Embryonic facial prominence (tissue), 1 donor: ENCODE results near the gene STRN3.
"Not testable (repeated sequence)": the region's sequence is repeated elsewhere in the genome, so short reads cannot be mapped to it uniquely, and the experiment has no call there.

ENCODE experiments used
- DNase-seq: peaks from one replicate; pipeline ENCODE4 v3.0.0-alpha.2; 2016; ENCODE audit errors: extremely low spot score

The STRN3 gene

DNA sequence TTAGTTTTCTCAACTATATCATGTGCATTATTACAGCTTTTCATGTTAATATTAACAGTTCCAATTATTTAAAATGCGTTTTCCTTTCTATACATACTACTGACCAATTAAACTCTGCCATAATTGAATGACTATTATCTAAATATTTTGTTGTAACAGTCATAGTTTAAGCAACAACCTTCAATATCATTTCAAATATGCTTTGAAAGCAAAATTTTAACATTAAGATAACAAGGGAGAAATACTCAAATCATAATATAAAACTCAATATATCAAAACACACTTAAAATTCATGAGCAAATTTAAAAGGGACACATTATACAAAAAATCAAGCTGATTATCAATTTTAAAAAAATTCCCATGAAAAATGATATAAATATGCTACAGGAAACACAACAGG lies 111.4 kb downstream of the STRN3 start:
- DNase-seq: no peak

DNA sequence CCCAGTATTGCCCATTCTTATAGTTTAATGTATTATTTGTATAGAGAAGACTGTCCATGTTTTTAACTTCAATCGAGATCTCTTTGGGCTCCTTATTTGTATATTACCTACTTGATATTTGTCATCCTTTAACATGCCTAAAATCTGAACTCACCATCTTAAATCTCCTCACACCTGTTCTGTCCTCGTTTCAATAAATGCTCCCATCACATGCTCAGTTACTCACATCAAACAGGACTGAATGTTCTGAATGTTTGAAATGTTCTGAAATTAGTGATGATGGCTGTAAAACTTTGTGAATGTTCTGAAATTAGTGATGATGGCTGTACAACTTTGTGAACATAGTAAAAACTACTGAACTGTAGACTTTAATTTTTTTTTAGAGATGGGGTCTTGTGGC lies 117.4 kb downstream of the STRN3 start:
- DNase-seq: no peak

DNA sequence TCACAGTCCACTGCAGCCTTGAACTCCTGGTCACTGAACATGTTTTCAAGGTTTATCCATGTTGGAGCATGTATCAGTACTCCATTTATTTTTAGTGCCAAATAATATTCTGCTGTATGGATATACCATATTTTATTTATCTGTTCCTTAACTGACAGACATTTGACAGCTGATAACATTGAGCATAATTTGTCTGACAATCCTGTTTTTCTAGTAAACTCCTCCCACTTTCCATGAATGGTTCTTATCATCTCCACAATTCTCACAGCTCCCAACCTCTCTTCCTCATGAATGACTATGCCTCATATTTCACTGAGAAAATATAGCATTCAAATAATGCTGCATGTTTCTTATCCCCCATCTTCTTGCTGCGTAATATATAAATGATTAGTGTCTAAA lies 118.5 kb downstream of the STRN3 start:
- no peak for DNase-seq

DNA sequence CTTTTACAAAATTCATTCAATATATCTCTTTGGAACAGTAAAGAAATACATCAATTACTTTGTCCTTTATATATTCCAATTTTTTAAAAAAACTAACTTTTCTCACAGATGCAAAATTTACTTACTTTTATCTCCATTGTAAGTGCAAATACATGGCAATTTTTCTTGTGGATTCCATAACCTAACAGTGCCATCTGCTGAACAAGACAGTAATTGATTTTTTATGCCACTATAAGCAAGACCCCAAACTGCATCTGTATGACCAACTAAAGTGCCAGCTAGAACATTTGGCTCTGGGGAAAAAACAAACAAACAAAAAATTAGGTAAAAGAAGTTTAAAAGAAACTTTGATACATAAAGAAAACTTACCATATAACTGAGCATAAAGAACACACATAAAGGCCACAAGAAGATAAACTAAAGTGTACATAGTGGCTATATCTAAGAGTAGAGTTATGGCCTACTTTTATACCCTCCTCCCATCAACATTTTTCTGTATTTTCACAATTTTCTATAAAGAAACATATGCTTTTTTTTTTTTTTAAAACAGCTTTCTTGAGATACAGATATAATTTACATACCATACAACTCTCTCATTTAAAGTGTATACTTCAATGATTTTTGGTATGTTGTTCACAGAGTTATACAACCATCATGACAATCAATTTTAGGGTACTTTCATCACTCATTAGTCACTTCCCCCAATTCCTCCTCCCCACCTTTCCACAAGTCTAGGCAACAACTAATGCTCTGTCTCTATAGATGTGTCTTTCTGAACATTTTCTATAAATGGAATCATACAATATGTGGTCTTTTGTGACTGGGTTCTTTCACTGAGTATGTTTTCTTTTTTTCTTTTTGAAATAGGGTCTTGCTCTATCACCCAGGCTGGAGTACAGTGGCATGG lies 119.2 kb downstream of the STRN3 start:
- no peak for DNase-seq

DNA sequence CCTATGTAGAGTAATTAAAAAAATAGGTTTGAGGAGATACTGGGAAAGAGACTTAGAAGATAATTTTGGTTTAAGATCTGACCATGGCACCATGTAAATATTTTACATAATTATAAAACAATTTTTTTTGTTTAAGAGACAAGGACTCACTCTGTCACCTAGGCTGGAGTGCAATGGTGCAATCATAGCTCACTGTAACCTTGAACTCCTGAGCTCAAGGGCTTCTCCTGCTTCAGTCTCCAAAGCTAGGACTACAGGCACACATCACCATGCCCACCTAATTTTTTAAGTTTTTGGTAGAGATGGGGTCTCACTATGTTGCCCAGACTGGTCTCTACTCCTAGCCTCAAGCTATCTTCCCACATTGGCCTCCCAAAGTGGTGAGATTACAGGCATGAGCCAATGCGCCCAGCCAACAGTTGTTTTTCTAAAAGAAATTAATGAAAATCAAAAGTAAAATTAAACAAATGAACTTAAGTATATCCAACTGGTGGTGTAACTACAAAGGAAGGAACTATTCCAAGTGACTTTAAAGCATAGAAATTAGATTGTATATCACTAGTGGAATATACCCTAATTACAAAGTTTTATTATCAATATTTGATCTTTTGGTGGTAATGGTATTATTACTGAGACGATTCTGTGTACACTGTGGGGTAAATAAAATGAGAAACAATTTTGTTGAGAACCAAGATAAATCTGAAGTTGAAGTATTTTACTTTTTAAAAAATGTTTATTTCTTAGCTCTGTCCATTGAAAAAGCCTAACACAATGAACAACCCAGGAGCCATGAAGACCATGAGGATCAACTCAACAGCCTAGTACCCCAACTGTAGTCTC lies 122.7 kb downstream of the STRN3 start:
- no peak for DNase-seq

DNA sequence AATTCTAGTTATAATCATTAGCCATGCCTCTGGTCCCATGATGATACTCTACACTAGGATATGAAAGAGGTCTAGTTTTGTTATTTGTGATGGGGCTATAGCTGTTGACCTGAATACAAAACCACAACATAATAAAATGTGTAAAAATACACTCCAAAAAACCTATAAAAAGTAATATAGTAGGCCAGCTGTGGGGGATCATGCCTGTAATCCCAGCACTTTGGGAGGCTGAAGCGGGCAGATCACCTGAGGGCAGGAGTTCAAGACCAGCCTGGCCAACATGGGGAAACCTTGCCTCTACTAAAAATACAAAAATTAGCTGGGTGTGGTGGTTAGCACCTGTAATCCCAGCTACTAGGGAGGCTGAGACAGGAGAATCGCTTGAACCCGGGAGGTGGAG lies 129.1 kb downstream of the STRN3 start:
- DNase-seq: not testable (repeated sequence)

DNA sequence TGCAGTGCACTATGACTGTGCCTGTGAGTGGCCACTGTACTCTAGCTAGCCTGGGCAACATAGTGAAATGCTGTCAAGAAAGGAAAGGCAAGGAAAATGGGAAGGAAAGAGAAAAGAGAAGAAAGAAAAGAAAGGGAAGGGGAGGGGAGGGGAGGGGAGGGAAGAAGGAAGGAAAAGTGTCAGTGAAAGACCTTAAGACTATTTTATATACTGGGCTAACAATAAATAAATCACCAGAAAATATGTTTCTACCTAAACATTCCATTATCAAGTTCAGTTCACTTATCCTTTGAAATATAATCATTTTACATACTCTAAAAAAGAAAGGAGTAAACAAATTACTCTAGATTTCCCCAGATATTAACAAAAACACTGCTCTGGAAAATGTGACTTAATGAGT lies 129.7 kb downstream of the STRN3 start:
- no peak for DNase-seq

DNA sequence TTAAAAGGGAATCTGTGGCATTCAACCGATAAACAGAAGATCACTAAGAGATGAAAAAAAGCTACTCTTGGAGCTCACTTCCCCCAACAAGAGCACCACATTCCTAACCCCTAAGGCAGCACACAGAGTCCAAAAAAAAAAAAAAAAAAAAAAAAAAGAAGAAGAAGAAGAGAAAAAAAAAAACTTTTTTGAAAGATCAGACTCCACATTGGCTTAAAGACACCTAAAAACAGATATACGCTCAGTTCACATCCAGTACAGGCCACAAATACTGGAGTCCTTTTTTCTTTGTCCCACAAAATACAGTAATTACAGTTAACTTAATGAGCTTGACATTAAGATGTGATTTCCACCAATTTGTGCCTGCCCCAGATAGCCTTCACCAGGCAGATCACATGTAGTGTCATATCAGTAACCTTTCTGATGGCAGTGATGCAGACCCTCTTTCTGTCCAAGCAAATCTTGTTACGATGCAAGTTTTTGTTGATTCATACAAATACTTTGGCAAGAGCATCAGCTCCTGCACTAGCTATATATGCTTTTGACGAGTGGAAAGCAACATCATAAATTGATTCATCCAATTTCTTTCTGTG lies 131.2 kb downstream of the STRN3 start:
- no peak for DNase-seq

DNA sequence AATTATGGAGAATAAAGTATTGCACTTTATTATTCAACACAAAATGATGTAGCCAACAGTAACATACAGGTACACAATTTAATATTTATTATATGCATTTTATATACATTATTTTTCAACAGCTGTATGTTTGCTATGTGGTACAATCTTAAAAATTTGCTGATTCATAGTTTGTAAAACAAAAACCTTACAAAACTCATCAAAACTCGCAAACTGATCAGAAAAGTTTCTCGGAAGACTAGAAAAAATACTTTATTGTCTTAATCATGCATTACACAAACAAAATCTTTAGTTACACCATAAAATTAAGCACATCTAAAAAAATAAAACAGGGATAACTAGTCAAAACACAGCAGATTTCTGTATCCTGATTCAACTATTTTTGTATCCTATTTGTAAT lies 132.4 kb downstream of the STRN3 start:
- DNase-seq: no peak

DNA sequence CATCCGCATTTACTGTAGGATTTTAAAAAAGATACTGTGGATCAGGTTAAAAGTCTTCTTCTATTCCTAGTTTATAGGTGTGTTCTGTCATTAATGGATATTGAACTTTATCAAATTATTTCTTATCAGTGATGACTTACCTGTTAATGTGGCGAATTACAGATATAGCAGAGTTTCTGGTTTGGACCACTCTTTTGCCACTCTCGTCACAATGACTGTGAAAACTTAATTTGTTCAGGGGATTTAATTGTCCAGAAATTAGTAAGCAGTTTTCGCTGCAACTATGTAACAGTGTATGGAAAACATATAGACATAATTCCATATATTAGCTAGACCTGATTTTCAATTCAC lies 137.0 kb downstream of the STRN3 start:
- DNase-seq: no peak

DNA sequence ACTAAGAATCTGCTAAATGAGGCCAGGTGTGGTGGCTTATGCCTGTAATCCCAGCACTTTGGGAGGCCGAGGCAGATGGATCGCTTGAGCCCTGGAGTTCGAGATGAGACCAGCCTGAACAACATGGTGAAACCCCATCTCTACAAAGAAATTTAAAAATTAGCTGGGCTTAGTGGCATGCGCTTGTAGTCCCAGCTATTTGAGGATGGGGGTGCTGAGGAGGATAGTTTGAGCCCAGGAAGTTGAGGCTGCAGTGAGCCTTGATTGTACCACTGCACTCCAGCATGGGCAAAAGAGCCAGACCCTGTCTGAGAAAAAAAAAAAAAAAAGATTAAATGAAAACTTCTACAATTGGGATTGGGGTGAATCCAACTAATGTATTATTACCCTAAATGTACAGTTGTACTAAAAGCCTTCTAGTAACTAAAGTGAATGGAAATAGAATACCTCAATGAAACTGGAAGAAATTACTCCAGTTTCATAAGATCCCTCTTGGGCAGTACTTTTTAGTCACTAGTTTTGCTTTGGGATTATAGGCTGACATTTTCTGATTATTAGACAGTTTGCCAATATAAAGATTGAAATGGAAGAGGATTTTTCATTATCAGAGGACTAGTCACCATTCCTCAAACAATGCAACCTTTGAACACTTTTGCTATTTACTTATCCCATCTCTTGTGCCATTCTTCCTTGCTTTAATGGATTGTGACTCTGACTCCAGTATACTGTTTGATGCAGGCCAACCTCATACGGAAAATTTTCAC lies 137.5 kb downstream of the STRN3 start:
- no peak for DNase-seq

DNA sequence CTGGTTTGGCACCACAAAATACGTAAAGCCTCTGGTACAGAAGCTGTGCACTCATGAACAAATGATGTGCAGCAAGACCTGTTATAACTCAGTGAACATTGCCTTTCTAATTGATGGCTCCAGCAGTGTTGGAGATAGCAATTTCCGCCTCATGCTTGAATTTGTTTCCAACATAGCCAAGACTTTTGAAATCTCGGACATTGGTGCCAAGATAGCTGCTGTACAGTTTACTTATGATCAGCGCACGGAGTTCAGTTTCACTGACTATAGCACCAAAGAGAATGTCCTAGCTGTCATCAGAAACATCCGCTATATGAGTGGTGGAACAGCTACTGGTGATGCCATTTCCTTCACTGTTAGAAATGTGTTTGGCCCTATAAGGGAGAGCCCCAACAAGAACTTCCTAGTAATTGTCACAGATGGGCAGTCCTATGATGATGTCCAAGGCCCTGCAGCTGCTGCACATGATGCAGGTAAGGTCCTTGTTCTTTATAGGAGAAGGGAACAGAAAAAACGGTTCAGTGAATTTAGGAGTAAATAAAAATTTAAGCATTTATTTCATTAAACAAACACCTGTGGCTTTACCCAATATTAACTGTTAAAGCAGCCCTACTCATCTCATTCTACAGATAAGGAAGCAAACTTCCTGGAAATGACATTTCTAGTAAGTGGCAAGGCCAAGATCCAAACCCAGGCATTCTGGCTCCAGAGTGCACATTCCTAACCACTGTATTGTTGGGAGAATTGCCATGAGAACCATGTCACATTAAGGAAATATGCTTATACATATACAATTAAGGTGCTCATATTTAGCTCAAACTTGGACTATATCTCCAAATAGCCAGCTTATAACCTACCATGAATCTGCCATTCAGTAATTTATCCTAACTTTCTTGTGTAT lies 140.1 kb downstream of the STRN3 start:
- DNase-seq: no peak

DNA sequence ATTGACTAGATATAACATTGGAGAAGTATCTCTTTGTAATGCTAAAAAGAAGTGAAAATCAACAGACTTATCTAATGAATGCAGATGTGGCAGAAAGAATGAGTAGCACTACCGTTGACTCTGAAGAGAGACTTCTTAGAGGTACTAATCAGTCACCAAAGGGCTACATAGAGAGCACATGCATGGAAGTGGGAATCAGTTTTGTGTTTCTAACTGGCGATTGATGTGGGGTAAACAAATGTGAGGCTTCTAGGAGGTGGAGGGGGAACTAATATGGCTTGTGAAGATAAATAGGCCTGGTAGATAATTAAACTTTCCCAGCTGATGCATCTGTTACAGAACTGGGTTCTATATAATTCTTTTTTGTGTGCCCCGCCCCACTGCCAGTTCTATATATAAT lies 141.3 kb downstream of the STRN3 start:
- DNase-seq: no peak

DNA sequence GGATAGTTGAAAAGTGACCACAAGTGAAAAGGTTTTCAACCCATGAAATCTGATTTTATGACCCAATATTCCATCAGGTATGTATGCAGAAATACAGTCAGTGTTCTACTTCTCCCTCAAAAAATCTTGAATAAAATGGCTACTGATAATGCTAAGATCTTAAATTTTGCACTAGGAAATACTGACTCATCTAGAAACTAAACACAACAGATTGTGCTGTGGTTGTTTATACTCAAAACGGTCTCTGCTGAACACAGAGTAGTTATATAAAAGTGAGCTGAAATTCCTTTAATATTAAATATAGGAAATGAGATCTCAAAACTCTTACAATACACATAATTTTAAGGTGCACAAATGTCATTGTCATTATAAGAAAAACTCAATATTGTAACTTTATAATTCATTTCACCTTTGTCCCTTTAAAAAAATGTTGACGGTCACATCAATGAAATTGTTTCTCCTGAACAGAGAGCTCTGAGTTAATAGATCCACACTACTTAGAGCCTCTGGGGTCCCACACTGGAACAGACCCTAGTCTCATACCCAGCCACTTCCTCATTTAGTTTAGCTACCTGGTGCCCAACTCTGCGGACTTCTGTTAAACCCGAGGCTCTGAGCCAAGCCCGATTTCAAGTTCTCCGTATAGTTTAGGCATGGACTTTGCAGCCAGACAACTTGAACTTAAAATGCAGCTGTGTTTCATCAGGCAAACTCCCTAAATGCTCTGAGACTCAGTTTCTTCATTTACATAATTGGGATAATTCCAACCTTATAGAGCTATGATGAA lies 142.5 kb downstream of the STRN3 start:
- DNase-seq: no peak

DNA sequence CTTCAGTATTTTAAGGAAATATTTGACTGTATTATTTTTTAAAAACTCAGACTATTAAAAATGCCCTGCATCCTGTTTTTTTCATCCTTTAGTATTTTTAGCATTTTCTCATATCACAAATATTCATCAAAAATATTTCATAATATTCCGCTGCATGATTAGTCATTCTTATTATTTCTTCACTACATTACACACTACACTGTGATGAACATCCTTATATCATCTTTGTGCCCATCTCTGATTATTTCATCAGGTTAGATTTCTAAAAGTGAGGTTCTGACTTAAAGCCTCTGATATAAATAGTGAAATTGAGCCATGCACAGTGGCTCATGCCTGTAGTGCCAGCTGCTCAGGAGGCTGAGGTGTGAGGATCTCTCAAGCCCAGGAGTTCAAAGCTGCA lies 143.7 kb downstream of the STRN3 start:
- no peak for DNase-seq

DNA sequence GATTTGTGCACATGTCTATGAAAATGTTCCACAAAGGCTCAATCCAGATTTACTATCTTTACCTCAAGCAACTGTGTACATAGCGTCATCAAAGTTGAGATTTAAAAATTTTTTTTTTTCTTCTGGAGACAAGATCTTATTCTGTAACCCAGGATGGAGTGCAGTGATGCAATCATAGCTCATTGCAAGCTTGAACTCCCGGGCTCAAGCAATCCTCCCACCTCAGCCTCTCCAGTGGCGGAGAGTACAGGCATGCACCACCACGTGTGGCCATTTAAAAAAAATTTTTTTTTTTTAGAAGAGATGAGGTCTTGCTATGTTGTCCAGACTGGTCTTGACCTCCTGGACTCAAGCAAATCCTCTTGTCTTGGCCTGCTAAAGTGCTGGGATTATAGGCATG lies 149.5 kb downstream of the STRN3 start:
- no peak for DNase-seq

DNA sequence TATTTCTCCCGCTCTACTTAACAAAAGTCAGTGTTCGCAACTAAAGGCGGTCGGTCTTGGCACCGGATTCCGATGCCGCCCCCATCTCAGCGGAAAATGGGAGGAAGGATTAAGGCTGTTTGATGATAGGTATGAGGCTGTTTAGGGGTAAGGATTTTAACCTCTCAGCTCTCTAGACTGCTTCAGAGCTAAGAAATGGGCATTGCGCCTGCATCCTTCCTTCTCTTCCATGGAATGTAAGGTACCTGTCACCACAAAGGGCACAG lies 150.5 kb downstream of the STRN3 start:
- DNase-seq: no peak

DNA sequence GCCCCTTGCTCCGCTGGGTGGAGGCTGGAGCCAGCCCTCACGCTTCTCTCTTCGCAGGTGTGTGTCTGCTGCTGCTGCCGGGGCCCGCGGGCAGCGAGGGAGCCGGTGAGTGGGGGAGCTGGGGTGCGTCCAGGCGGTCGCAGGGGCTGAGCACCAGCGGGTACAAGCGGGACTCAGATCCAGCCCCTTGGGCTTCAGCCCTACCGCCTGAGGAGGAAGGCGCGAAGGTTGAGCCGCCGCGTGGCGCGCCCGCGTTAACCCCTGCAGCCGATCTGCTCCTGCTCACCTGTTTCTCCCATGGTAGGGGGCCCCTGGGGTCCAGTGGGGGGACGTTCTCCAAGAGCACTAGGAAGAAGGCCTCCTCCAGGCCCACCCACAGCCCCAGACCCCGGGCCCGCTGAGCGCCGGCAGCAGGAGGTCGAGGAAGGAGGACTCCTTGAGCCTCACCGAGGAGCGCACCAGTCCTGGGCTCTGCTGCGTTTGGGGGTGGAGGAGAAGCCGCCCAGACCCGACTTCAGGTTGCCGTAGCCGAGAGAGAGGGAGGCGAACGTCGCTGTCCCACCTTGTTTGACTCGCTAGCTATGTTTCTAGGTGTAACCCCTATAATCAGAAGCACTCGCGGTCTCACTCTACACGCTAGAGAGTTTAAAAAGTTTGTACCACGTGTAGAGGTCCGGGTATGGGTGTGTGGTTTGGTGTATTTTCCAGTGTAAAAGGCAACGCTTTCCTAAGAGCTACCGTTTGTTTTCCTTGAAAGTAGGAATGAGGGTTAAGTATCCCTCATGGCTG lies 151.0 kb downstream of the STRN3 start:
- no peak for DNase-seq
